ENCODE measurements around the gene RIOX2.
"Not testable (repeated sequence)": the region's sequence is repeated elsewhere in the genome, so short reads cannot be mapped to it uniquely, and the experiment has no call there.

RIOX2 gene

GRCh38 chr3:97932387-97932801 is 39.8 kb downstream of the RIOX2 start:
- Histone ChIP-seq H3K27me3 (ENCODE audit: low read depth) (no peaks in the 10 kb centered on the region), H3K9me3 (no peaks in the 10 kb centered on the region), H3K36me3 (replicated peaks) (no peaks in the 10 kb centered on the region; the same call in 1 of the 2 replicates), H3K4me3 (no peak overlapping the region), H3K4me1 (no peaks in the 10 kb centered on the region)
- in situ Hi-C loops (cut with MboI; ENCODE audit: low sequenced_read_pairs), result no loop called here
- no peak for DNase-seq (ENCODE audit: low spot score in 2 of 2)

DNA sequence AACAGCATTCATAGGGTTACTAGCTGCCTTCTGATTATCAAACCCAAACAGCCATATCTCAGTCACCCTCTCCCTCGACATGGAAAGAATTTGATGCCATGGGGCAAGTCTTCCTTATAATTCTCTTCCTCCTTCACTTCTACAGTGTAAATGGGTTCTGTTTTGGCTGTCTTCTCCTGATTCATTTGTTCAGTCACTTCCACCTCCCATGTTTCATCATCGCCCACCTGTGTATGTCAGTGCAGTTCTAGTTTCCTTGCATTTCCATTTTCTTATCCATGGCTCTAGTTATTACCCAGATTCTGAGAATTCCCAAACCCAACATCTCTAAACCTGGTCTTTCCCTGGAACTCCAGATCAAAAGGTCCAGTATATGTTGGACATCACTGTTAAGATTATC is 41.0 kb downstream of the RIOX2 start:
- Histone ChIP-seq H3K9me3 (no peaks in the 10 kb centered on the region), H3K27me3 (ENCODE audit: low read depth) (no peaks in the 10 kb centered on the region), H3K36me3 (replicated peaks) (no peaks in the 10 kb centered on the region), H3K4me3 (no peak overlapping the region), H3K4me1 (no peaks in the 10 kb centered on the region)
- DNase-seq (ENCODE audit: low spot score in 2 of 2), result no peak
- in situ Hi-C loops (cut with MboI; ENCODE audit: low sequenced_read_pairs), result no loop called here

DNA sequence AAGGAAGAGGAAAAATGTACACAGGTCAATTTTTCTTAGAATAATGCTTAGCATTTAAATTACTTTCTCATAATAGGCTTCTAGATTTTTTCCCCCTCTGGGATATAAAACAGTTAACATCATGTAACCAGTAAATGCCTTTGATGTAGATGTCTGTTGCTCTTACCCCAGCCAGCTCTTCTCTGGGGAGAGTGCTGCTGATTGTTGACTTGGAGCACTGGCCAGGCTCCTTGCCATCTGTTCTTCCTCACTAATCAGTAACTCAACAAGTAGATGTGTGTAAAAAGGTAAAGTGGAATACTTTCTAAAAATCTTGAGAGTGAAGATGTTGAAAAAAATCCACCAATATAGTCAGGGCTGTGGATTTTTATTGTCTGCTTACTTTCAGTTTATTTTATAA is 42.2 kb downstream of the RIOX2 start:
- in situ Hi-C loops (cut with MboI; ENCODE audit: low sequenced_read_pairs), result no loop called here
- Histone ChIP-seq H3K9me3 (no peaks in the 10 kb centered on the region), H3K27me3 (ENCODE audit: low read depth) (no peaks in the 10 kb centered on the region), H3K4me3 (no peak overlapping the region), H3K36me3 (replicated peaks) (no peaks in the 10 kb centered on the region), H3K4me1 (no peaks in the 10 kb centered on the region)
- no peak for DNase-seq (ENCODE audit: low spot score in 2 of 2)

GRCh38 chr3:97928986-97929385 is 43.2 kb downstream of the RIOX2 start:
- no peaks in the 10 kb centered on the region for H3K4me1 ChIP-seq
- in situ Hi-C loops (cut with MboI; ENCODE audit: low sequenced_read_pairs), result no loop called here
- H3K36me3 ChIP-seq (replicated peaks), result no peaks in the 10 kb centered on the region
- H3K4me3 ChIP-seq, result no peak overlapping the region
- no peaks in the 10 kb centered on the region for H3K27me3 ChIP-seq (ENCODE audit: low read depth)
- no peaks in the 10 kb centered on the region for H3K9me3 ChIP-seq
- DNase-seq (ENCODE audit: low spot score in 2 of 2), result no peak

GRCh38 chr3:97927704-97928103 is 44.5 kb downstream of the RIOX2 start:
- in situ Hi-C loops (cut with MboI; ENCODE audit: low sequenced_read_pairs), result no loop called here
- DNase-seq (ENCODE audit: low spot score in 2 of 2), result no peak
- no peak overlapping the region for H3K4me3 ChIP-seq
- H3K27me3 ChIP-seq (ENCODE audit: low read depth), result no peaks in the 10 kb centered on the region
- H3K9me3 ChIP-seq, result no peaks in the 10 kb centered on the region
- no peaks in the 10 kb centered on the region for H3K36me3 ChIP-seq (replicated peaks)
- H3K4me1 ChIP-seq, result no peaks in the 10 kb centered on the region

GRCh38 chr3:97917813-97918536 is 54.3 kb downstream of the RIOX2 start:
- DNase-seq (ENCODE audit: low spot score in 2 of 2), result peak in 1 of 2 experiments; percentile 19
- no peak overlapping the region for H3K4me3 ChIP-seq
- H3K36me3 ChIP-seq (replicated peaks), result peaks cover 3% of the 10 kb centered on the region; the same call in 1 of the 2 replicates
- H3K27me3 ChIP-seq (ENCODE audit: low read depth), result no peaks in the 10 kb centered on the region
- no peaks in the 10 kb centered on the region for H3K9me3 ChIP-seq
- H3K4me1 ChIP-seq, result peaks cover 6% of the 10 kb centered on the region; the same call in 1 of the 2 replicates
- in situ Hi-C loops (cut with MboI; ENCODE audit: low sequenced_read_pairs), result no loop called here

GRCh38 chr3:97916576-97916975 is 55.7 kb downstream of the RIOX2 start:
- no peaks in the 10 kb centered on the region for H3K27me3 ChIP-seq (ENCODE audit: low read depth)
- H3K4me3 ChIP-seq, result no peak overlapping the region
- no peak for DNase-seq (ENCODE audit: low spot score in 2 of 2)
- H3K36me3 ChIP-seq (replicated peaks), result peaks cover 3% of the 10 kb centered on the region; the same call in 1 of the 2 replicates
- no peaks in the 10 kb centered on the region for H3K9me3 ChIP-seq
- H3K4me1 ChIP-seq, result peaks cover 6% of the 10 kb centered on the region; the same call in 1 of the 2 replicates
- in situ Hi-C loops (cut with MboI; ENCODE audit: low sequenced_read_pairs), result no loop called here

GRCh38 chr3:97914388-97914787 is 57.8 kb downstream of the RIOX2 start:
- no peaks in the 10 kb centered on the region for H3K9me3 ChIP-seq
- H3K4me3 ChIP-seq, result no peak overlapping the region
- H3K27me3 ChIP-seq (ENCODE audit: low read depth), result no peaks in the 10 kb centered on the region
- DNase-seq (ENCODE audit: low spot score in 2 of 2), result no peak
- H3K36me3 ChIP-seq (replicated peaks), result peaks cover 3% of the 10 kb centered on the region; the same call in 1 of the 2 replicates
- in situ Hi-C loops (cut with MboI; ENCODE audit: low sequenced_read_pairs), result no loop called here
- H3K4me1 ChIP-seq, result peaks cover 12% of the 10 kb centered on the region

DNA sequence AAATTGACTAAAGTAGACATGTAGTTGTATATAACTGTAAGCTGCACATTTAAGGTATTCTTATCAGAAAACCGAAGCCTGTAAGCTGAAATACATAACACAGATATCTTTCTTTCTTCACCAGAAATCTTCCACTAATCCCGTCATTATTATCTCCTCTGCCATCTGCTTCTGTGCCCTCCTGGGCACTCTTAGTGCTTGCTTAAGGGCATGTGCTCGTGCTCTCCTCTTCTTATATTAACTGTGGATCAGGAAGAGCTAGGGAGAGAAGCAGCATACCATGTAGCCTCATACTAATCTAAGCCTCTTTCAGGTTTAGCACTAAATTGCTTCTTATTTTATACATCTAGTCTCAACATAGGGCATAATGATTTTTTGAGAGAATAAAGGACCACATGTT is 60.8 kb downstream of the RIOX2 start:
- H3K36me3 ChIP-seq (replicated peaks), result no peaks in the 10 kb centered on the region; the same call in 1 of the 2 replicates
- H3K4me3 ChIP-seq, result no peak overlapping the region
- no peak for DNase-seq (ENCODE audit: low spot score in 2 of 2)
- no peaks in the 10 kb centered on the region for H3K9me3 ChIP-seq
- in situ Hi-C loops (cut with MboI; ENCODE audit: low sequenced_read_pairs), result no loop called here
- no peaks in the 10 kb centered on the region for H3K27me3 ChIP-seq (ENCODE audit: low read depth)
- H3K4me1 ChIP-seq, result peaks cover 6% of the 10 kb centered on the region

GRCh38 chr3:97910931-97911351 is 61.3 kb downstream of the RIOX2 start:
- Histone ChIP-seq H3K36me3 (replicated peaks) (no peaks in the 10 kb centered on the region; the same call in 1 of the 2 replicates), H3K4me3 (no peak overlapping the region; the same call in 1 of the 2 replicates), H3K4me1 (peaks cover 6% of the 10 kb centered on the region), H3K27me3 (ENCODE audit: low read depth) (no peaks in the 10 kb centered on the region), H3K9me3 (no peaks in the 10 kb centered on the region)
- DNase-seq (ENCODE audit: low spot score in 2 of 2), result no peak
- in situ Hi-C loops (cut with MboI; ENCODE audit: low sequenced_read_pairs), result no loop called here

DNA sequence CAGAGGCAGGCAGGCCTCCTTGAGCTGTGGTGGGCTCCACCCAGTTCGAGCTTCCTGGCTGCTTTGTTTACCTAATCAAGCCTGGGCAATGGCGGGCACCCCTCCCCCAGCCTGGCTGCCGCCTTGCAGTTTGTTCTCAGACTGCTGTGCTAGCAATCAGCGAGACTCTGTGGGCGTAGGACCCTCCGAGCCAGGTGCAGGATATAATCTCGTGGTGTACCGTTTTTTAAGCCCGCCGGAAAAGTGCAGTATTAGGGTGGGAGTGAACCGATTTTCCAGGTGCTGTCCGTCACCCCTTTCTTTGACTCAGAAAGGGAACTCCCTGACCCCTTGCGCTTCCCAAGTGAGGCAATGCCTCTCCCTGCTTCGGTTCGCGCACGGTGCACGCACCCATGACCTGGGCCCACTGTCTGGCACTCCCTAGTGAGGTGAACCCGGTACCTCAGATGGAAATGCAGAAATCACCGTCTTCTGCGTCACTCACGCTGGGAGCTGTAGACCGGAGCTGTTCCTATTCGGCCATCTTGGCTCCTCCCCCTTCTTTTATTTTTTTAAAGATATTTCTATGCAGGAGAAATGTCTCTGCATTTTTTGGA is 61.9 kb downstream of the RIOX2 start:
- H3K27me3 ChIP-seq (ENCODE audit: low read depth); H3K36me3 ChIP-seq (replicated peaks); H3K4me1 ChIP-seq; in situ Hi-C loops (cut with MboI; ENCODE audit: low sequenced_read_pairs); H3K9me3 ChIP-seq: not testable (repeated sequence)
- peak overlapping the region; percentile 20 for H3K4me3 ChIP-seq
- DNase-seq (ENCODE audit: low spot score in 2 of 2), result peak in 1 of 2 experiments; percentile 50

GRCh38 chr3:97909830-97910229 is 62.4 kb downstream of the RIOX2 start:
- H3K4me1 ChIP-seq; H3K9me3 ChIP-seq; DNase-seq (ENCODE audit: low spot score in 2 of 2); in situ Hi-C loops (cut with MboI; ENCODE audit: low sequenced_read_pairs); H3K4me3 ChIP-seq; H3K36me3 ChIP-seq (replicated peaks); H3K27me3 ChIP-seq (ENCODE audit: low read depth): not testable (repeated sequence)

- in situ Hi-C loops (cut with MboI; ENCODE audit: low sequenced_read_pairs), result no loop called here
- Histone ChIP-seq H3K9me3 (no peaks in the 10 kb centered on the region), H3K4me1 (peaks cover 12% of the 10 kb centered on the region), H3K36me3 (replicated peaks) (no peaks in the 10 kb centered on the region), H3K4me3 (no peak overlapping the region), H3K27me3 (ENCODE audit: low read depth) (no peaks in the 10 kb centered on the region)
- DNase-seq (ENCODE audit: low spot score in 2 of 2), result no peak
Measured at GRCh38 chr3:97901313-97902248, 70.7 kb downstream of the RIOX2 start.

Data from HAP-1 (cell line).